GM23338 (cell line): ENCODE measurements around the gene EYA4. TPM values are rescaled to one million over a fixed set of nuclear protein-coding genes. Genes with fewer than 3 reads are reported as not detected.

ENCODE experiments used
- ATAC-seq: fragments of 200-7000 bp; cut with Tn5 transposase; 3 replicates; pipeline ENCODE4 v1.9.1; 2020
- DNase-seq: peaks from one replicate; pipeline ENCODE4 v3.0.0-alpha.2; 2015; ENCODE audit warnings: low spot score
- H2AFZ ChIP-seq: fragments of 200-600 bp; sonication (generic); 2 replicates; pipeline ENCODE4 v1.8.0; 2016; ENCODE audit warnings: antibody characterized with exemption, mild to moderate bottlenecking, moderate library complexity
- H3F3A ChIP-seq: fragments of 200-600 bp; sonication (generic); replicated peaks from 2 replicates; pipeline ENCODE4 v1.8.0; 2017; ENCODE audit warnings: antibody characterized with exemption, mixed run types, low read depth
- H3K27ac ChIP-seq: fragments of 200-600 bp; sonication (generic); 2 replicates; pipeline ENCODE4 v1.6.1; 2016; ENCODE audit warnings: low read depth
- H3K27me3 ChIP-seq: fragments of 200-600 bp; sonication (generic); 2 replicates; pipeline ENCODE4 v1.8.0; 2016; ENCODE audit warnings: mild to moderate bottlenecking, mixed run types, moderate library complexity; ENCODE audit not compliant: insufficient read depth
- H3K36me3 ChIP-seq: fragments of 200-600 bp; sonication (generic); 2 replicates; pipeline ENCODE4 v1.8.0; 2016; ENCODE audit warnings: mild to moderate bottlenecking; ENCODE audit not compliant: insufficient read depth
- H3K4me1 ChIP-seq: fragments of 200-600 bp; sonication (generic); 2 replicates; pipeline ENCODE4 v1.8.0; 2016; ENCODE audit warnings: mild to moderate bottlenecking, moderate library complexity; ENCODE audit not compliant: insufficient read depth
- H3K4me2 ChIP-seq: fragments of 200-600 bp; sonication (generic); 2 replicates; pipeline ENCODE4 v1.7.1; 2017; ENCODE audit warnings: mixed run types
- H3K4me3 ChIP-seq: fragments of 200-600 bp; sonication (generic); 2 replicates; pipeline ENCODE4 v1.6.1; 2016; ENCODE audit warnings: mixed run types
- H3K79me2 ChIP-seq: fragments of 200-600 bp; sonication (generic); replicated peaks from 2 replicates; pipeline ENCODE4 v1.8.0; 2017; ENCODE audit warnings: mild to moderate bottlenecking; ENCODE audit not compliant: insufficient read depth
- H3K9me2 ChIP-seq: fragments of 200-600 bp; sonication (generic); 2 replicates; pipeline ENCODE4 v1.8.0; 2017; ENCODE audit not compliant: insufficient read depth
- H4K20me1 ChIP-seq: fragments of 200-600 bp; sonication (generic); replicated peaks from 2 replicates; pipeline ENCODE4 v1.8.0; 2017; ENCODE audit warnings: mild to moderate bottlenecking; ENCODE audit not compliant: insufficient read depth
- H3K27ac Mint-ChIP-seq: 2 replicates; pipeline ENCODE4 v1.8.0; 2020; ENCODE audit warnings: inconsistent platforms, mild to moderate bottlenecking, moderate library complexity, mixed read lengths
- H3K27me3 Mint-ChIP-seq: 3 replicates; pipeline ENCODE4 v1.8.0; 2022; ENCODE audit warnings: low read depth, mild to moderate bottlenecking, moderate library complexity, mixed read lengths, inconsistent platforms; ENCODE audit not compliant: insufficient read depth, poor library complexity
- H3K36me3 Mint-ChIP-seq: 3 replicates; pipeline ENCODE4 v1.8.0; 2021; ENCODE audit warnings: low read depth, mild to moderate bottlenecking, inconsistent platforms, moderate library complexity, mixed read lengths
- H3K4me1 Mint-ChIP-seq: 3 replicates; pipeline ENCODE4 v1.8.0; 2020; ENCODE audit warnings: mild to moderate bottlenecking, inconsistent platforms, mixed read lengths
- H3K4me3 Mint-ChIP-seq: 3 replicates; pipeline ENCODE4 v1.8.0; 2021; ENCODE audit warnings: moderate library complexity, mild to moderate bottlenecking, inconsistent platforms, mixed read lengths
- H3K9me3 Mint-ChIP-seq: 3 replicates; pipeline ENCODE4 v1.8.0; 2020; ENCODE audit warnings: moderate library complexity, mild to moderate bottlenecking, inconsistent platforms, mixed read lengths
- CTCF ChIP-seq, 2 experiments: fragments of 200-600 bp in 1 of 2; sonication (generic) in 1 of 2; conservative IDR thresholded peaks; 2 replicates each; pipeline versions ENCODE4 v1.5.1 to v1.6.1; 2016 to 2017; ENCODE audit warnings: antibody characterized with exemption in 2 of 2, low read depth in 2 of 2, mild to moderate bottlenecking in 2 of 2, moderate library complexity in 1 of 2
- EZH2 ChIP-seq: fragments of 200-600 bp; sonication (generic); IDR thresholded peaks from one replicate; pipeline ENCODE4 v1.8.0; 2017; ENCODE audit warnings: antibody characterized with exemption, mild to moderate bottlenecking, low read depth; ENCODE audit not compliant: unreplicated experiment
- JUNB ChIP-seq: IDR thresholded peaks from one replicate; pipeline ENCODE4 v1.6.1; 2016; ENCODE audit warnings: antibody characterized with exemption; ENCODE audit not compliant: unreplicated experiment
- NANOG ChIP-seq: IDR thresholded peaks from 2 replicates; pipeline ENCODE4 v1.6.1; 2016; ENCODE audit warnings: antibody characterized with exemption, borderline replicate concordance
- ZNF114 ChIP-seq: fragments of 250-450 bp; sonication (Bioruptor Pico); IDR thresholded peaks from 2 replicates; pipeline ENCODE4 v1.5.0; 2020; ENCODE audit warnings: mild to moderate bottlenecking, moderate library complexity
- ZNF331 ChIP-seq: fragments of 250-450 bp; sonication (Bioruptor Pico); IDR thresholded peaks from 2 replicates; pipeline ENCODE4 v1.5.0; 2020; ENCODE audit warnings: low read depth, mild to moderate bottlenecking, moderate library complexity
- ZNF462 ChIP-seq: fragments of 250-450 bp; sonication (Bioruptor Pico); IDR thresholded peaks from 2 replicates; pipeline ENCODE4 v1.5.0; 2020; ENCODE audit warnings: mild to moderate bottlenecking, moderate library complexity
- polyA plus RNA-seq: library from polyadenylated mRNA; unstranded; fragments of >200 nt; fragmentation: Nextera tagmentation; extraction: Ambion mirVana; gene quantifications from 2 replicates; pipeline ENCODE4 v1.2.1, GENCODE V29; 2016
- total RNA-seq: library from RNA; depleted of rRNA; stranded (reverse); fragments of >200 nt; shearing (Covaris generic); gene quantifications from 2 replicates; pipeline ENCODE4 v1.2.3, GENCODE V29; 2014

Gene EYA4
- total and polyA plus RNA-seq, 2 experiments from 2014 or later, result 0.05 to 0.21 TPM

GRCh38 chr6:133289733-133290306, 48.7 kb downstream of the EYA4 start (continued):
- TF ChIP-seq CTCF (conservative IDR thresholded peaks at IDR 0.05; ENCODE audit: low read depth in 2 of 2) (no peak), NANOG (no peak), ZNF114 (CRISPR knock-in tag) (no peak)

GRCh38 chr6:133290930-133291329, 49.8 kb downstream of the EYA4 start:
- Histone ChIP-seq H4K20me1 (no peaks in the 10 kb centered on the region), H3K27me3 (no peaks in the 10 kb centered on the region), H3K36me3 (no peaks in the 10 kb centered on the region), H3K4me2 (no peak overlapping the region), H3K9me2 (no peaks in the 10 kb centered on the region), H3F3A (no peaks in the 10 kb centered on the region), H3K4me3 (no peak overlapping the region), H3K4me1 (no peaks in the 10 kb centered on the region), H3K27ac (no peak overlapping the region), H3K79me2 (no peaks in the 10 kb centered on the region), H2AFZ (no peak overlapping the region)
- Mint-ChIP-seq H3K4me1 (no peaks in the 10 kb centered on the region), H3K27me3 (peaks cover 1% of the 10 kb centered on the region), H3K9me3 (no peaks in the 10 kb centered on the region), H3K27ac (no peak overlapping the region), H3K36me3 (no peaks in the 10 kb centered on the region), H3K4me3 (no peak overlapping the region)
- TF ChIP-seq EZH2 (no peak), JUNB (no peak), ZNF331 (no peak), ZNF462 (CRISPR knock-in tag) (no peak)
- no peak for DNase-seq
- no peak for ATAC-seq
